Sigmoid colon (tissue), 7 donors: ENCODE measurements around the gene SCLY. TPM values are rescaled to one million over a fixed set of nuclear protein-coding genes. Genes with fewer than 3 reads are reported as not detected.

Source experiments
- DNase-seq: peaks from one replicate; pipeline ENCODE4 v3.0.0-alpha.2; 2019
- H3K27ac ChIP-seq, 4 donors: fragments of 200-600 bp; sonication (generic); one replicate each; pipeline ENCODE4 v1.5.1; 2016 to 2019; ENCODE audit warnings: mild to moderate bottlenecking in 1 of 4
- H3K27me3 ChIP-seq, 3 donors: fragments of 200-600 bp; sonication (generic); one replicate each; pipeline ENCODE4 v1.5.1; 2019; ENCODE audit warnings: mild to moderate bottlenecking in 1 of 3
- H3K36me3 ChIP-seq, 4 donors: fragments of 200-600 bp; sonication (generic); one replicate each; pipeline ENCODE4 v1.5.1; 2016 to 2019
- H3K4me1 ChIP-seq, 4 donors: fragments of 200-600 bp; sonication (generic); one replicate each; pipeline ENCODE4 v1.5.1; 2017 to 2019
- H3K4me3 ChIP-seq, 4 donors: fragments of 200-600 bp; sonication (generic); one replicate each; pipeline ENCODE4 v1.5.1; 2017 to 2019; ENCODE audit warnings: mild to moderate bottlenecking in 2 of 4, moderate library complexity in 1 of 4
- H3K9me3 ChIP-seq, 4 donors: fragments of 200-600 bp in 3 of 4; sonication (generic) in 3 of 4; one replicate each; pipeline versions ENCODE4 v1.5.1 to v1.6.1; 2013 to 2019
- CTCF ChIP-seq, 4 experiments: fragments of 450-650 bp in 3 of 4; fragments of 200-600 bp in 1 of 4; IDR thresholded peaks; one replicate each; pipeline ENCODE4 v1.5.1; 2016 to 2019; ENCODE audit warnings: antibody characterized with exemption in 4 of 4, mild to moderate bottlenecking in 3 of 4, moderate library complexity in 2 of 4
- EP300 ChIP-seq, 4 donors: sonication (generic); formaldehyde crosslinking; IDR thresholded peaks; one replicate each; pipeline ENCODE4 v1.6.1; 2017; ENCODE audit warnings: antibody characterized with exemption in 4 of 4
- POLR2A ChIP-seq, 2 donors: fragments of 450-650 bp; IDR thresholded peaks; one replicate each; pipeline ENCODE4 v1.6.1; 2016; ENCODE audit warnings: antibody characterized with exemption in 2 of 2, mild to moderate bottlenecking in 2 of 2, moderate library complexity in 2 of 2
- POLR2AphosphoS5 ChIP-seq, 4 donors: sonication (generic); formaldehyde crosslinking; IDR thresholded peaks; one replicate each; pipeline ENCODE4 v1.6.1; 2017; ENCODE audit warnings: antibody characterized with exemption in 4 of 4
- WGBS, 2 donors: extraction: QIAGEN DNeasy Blood & Tissue Kit; methylation state at CpG; one replicate each; pipeline ENCODE4 v1.1.7; 2013; 5-methylcytosine and 5-hydroxymethylcytosine counted together
- intact Hi-C: fragments of 100-400 bp; cut with DNase I; formaldehyde crosslinking; loops from one replicate; pipeline ENCODE4 v1.15.1; 2023
- polyA plus RNA-seq, 3 donors: library from polyadenylated mRNA; stranded (reverse); fragments of 200-250 nt; gene quantifications; one replicate each; pipeline ENCODE4 v1.2.3, GENCODE V29; 2013
- total RNA-seq, 4 donors: library from RNA; depleted of rRNA; stranded (reverse); fragments of >200 nt; gene quantifications; one replicate each; pipeline ENCODE4 v1.1.0, GENCODE V29; 2016
- donor health status: healthy with polysubstance abuse.
- donor health status: Bipolar disorder and iron deficiency.
- donor health status: healthy.

Gene SCLY
- total and polyA plus RNA-seq, 7 donors: 5.4 to 19.5 (median 10.9) TPM

GRCh38 chr2:238042849-238043584 lies 17.8 kb upstream of the SCLY start:
- Histone ChIP-seq H3K27ac (no peak overlapping the region), H3K27me3 (no peaks in the 10 kb centered on the region), H3K9me3 (no peaks in the 10 kb centered on the region), H3K4me3 (no peak overlapping the region), H3K36me3 (peaks cover 0 to 72% (median 14%) of the 10 kb centered on the region in 4 donors), H3K4me1 (no peaks in the 10 kb centered on the region)
- TF ChIP-seq POLR2A (IDR thresholded peaks at IDR 0.05): no peak
- TF ChIP-seq EP300 (IDR thresholded peaks at IDR 0.05): no peak
- TF ChIP-seq CTCF (IDR thresholded peaks at IDR 0.05): no peak
- TF ChIP-seq POLR2AphosphoS5 (IDR thresholded peaks at IDR 0.05): no peak
- intact Hi-C loops: no loop called here
- 91 to 93% methylated on average over 6 of the region's 6 CpGs for whole genome bisulfite sequencing, 2 donors
- DNase-seq: no peak

GRCh38 chr2:238043851-238044250 lies 16.9 kb upstream of the SCLY start:
- no peaks in the 10 kb centered on the region for H3K27me3 ChIP-seq
- H3K4me3 ChIP-seq: no peak overlapping the region
- no peaks in the 10 kb centered on the region for H3K9me3 ChIP-seq
- H3K27ac ChIP-seq: no peak overlapping the region
- H3K36me3 ChIP-seq: peaks cover 0 to 63% (median 11%) of the 10 kb centered on the region in 4 donors
- H3K4me1 ChIP-seq: no peaks in the 10 kb centered on the region
- 95 to 96% methylated on average over 6 of the region's 6 CpGs for WGBS, 2 donors
- intact Hi-C loops: no loop called here
- DNase-seq: no peak
- TF ChIP-seq POLR2A (IDR thresholded peaks at IDR 0.05): no peak
- no peak for TF ChIP-seq CTCF (IDR thresholded peaks at IDR 0.05)
- no peak for TF ChIP-seq POLR2AphosphoS5 (IDR thresholded peaks at IDR 0.05)
- TF ChIP-seq EP300 (IDR thresholded peaks at IDR 0.05): no peak

GRCh38 chr2:238045575-238045974 lies 15.2 kb upstream of the SCLY start:
- Histone ChIP-seq H3K36me3 (peaks cover 0 to 46% (median 10%) of the 10 kb centered on the region in 4 donors), H3K4me3 (no peak overlapping the region), H3K27ac (no peak overlapping the region), H3K27me3 (no peaks in the 10 kb centered on the region), H3K4me1 (peaks cover 0 to 3% (median 0%) of the 10 kb centered on the region in 4 donors), H3K9me3 (no peaks in the 10 kb centered on the region)
- intact Hi-C loops: no loop called here
- no peak for DNase-seq
- no peak for TF ChIP-seq EP300 (IDR thresholded peaks at IDR 0.05)
- no peak for TF ChIP-seq CTCF (IDR thresholded peaks at IDR 0.05)
- TF ChIP-seq POLR2A (IDR thresholded peaks at IDR 0.05): no peak

GRCh38 chr2:238046725-238047270 lies 14.0 kb upstream of the SCLY start:
- no peaks in the 10 kb centered on the region for H3K27me3 ChIP-seq
- no peak for DNase-seq
- peaks cover 0 to 34% (median 6%) of the 10 kb centered on the region in 4 donors for H3K36me3 ChIP-seq
- no peaks in the 10 kb centered on the region for H3K9me3 ChIP-seq
- no peak overlapping the region for H3K27ac ChIP-seq
- H3K4me3 ChIP-seq: no peak overlapping the region
- WGBS, 2 donors: 62 to 84% methylated on average over 2 of the region's 2 CpGs
- intact Hi-C loops: no loop called here
- peaks cover 0 to 3% (median 0%) of the 10 kb centered on the region in 4 donors for H3K4me1 ChIP-seq
- TF ChIP-seq EP300 (IDR thresholded peaks at IDR 0.05) (no peak), CTCF (IDR thresholded peaks at IDR 0.05) (no peak), POLR2AphosphoS5 (IDR thresholded peaks at IDR 0.05) (no peak), POLR2A (IDR thresholded peaks at IDR 0.05) (no peak)
